CD4-positive, alpha-beta T cell treated with Interleukin-12 subunit alpha and Interleukin-12 subunit beta, for 1 hour (primary cell): ENCODE measurements around the gene RIPOR2.

Source experiments
- DNase-seq: peaks from one replicate; pipeline ENCODE4 v3.0.0-alpha.2; 2020

Gene RIPOR2

DNA sequence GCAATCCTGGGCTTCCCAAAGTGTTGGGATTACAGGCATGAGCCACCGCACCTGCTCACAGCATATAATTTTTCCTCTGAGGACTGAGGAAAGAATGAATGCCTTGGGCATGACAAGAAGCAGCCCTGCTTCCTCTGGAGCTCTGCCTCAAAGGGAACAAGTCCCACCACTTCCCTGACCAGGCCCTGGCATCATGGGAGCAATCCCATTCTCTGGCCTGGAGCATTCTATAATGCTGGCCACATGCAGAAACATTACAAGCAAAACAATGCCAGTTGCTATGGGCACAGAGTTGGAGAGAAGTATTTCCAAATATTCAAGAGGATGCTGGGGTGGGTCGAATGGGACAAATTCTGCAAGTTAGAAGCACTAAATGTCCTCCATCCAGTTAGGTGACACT, 95.6 kb downstream of the RIPOR2 start:
- no peak for DNase-seq

DNA sequence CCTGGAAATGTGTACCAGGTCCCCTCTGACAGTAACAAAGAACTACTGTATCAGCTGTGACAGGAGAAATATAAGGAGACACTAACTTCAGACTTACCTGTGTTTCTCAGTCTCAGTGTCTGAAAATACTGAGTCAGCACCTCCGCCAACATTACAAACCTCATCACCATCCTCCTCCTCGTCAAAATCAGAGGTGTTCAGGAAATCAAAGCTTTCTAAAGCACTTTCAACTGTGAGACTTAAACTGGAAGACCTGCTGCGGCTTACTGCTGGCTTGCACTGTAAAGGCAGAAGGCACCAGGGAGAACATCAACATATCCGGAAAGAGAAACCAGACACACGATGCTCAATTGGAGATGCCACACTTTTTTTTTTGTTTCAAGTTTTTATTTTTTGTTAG, 96.8 kb downstream of the RIPOR2 start:
- peak; percentile 17 for DNase-seq

DNA sequence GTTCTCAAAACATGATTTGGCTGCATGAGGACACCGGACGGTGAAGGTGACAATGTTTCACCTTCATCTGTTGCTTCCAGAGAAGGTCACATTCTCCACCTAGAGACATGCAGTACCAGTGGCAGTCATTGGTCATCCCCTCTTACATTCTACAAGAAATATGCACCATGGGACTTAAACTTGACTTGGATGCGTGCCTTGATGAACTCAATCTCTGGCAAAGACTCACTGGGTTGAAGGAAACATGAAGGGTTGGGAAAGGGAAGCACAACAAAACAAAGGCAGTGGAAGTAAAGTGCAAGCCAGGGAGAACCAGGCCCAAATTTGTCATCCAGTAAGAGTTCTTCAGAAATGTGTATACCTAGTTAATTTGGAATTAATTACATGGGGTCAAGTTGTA, 97.7 kb downstream of the RIPOR2 start:
- DNase-seq, result no peak

DNA sequence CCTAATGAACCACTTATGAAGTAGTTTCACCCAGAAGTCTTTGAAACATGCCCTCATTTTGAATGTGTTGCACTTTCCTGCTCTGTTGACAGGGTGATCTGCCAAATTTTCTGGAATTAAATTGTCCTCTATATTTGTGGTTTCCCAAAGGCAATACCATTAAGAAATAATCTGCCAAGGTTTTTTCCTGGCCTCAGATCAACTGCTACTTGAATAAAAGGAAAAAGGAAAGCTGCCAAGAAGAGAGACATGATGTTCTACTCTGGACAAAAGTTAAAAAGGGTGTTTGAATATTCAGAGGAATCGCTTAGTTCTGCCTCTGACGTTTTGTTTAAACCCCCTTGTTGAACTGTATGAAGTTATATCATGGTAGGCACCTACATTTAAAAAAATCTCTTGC, 99.7 kb downstream of the RIPOR2 start:
- DNase-seq, result no peak

DNA sequence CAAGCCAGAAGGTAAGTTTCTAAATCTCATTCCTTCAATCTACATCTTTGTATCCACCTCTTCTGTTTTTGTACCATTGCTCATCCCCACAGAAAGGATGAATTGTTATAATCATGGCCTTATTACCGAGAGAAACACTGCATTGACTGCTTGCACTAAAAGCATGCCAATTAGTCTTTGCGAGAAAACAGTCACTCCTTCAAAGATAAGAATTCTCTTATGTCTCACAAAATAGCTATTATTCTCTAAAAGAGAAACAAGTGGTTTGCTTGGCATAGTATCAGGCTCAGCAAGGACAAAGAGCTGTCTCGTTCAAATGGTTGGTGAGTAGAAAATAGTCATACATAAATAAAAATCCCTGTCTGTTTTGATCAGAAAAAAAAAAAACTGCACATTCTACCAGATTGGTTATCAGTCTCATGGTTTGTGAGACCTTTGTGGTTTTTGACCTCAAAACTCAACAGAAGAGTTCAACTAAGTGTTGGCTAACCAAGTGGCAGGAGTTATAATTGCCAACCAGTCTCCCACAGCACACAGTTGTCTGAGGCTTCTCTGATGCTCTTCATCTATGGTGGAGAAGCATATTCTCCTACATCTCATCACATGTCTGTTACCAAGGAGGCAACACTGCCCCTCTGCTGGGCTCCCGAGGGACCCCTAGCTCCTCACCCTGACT, 101.9 kb downstream of the RIPOR2 start:
- no peak for DNase-seq

DNA sequence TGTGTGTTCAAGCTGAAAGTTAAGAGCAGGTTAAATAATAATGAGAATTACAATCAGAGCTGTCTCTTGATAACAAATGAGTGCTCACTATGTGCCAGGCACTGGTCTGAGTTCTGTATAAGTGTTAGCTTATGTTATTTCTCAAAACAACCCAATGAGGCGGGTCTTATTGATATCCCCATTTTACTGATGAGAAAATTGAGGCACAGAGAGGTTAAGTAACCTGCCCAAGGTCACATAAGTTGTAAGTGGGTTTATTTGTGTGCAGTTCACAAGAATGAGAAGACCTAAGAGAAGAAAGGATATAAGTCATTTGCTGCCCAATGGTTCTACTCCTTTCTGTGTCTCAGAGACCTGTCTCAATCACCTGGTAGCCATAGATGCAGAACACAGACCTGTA, 103.0 kb downstream of the RIPOR2 start:
- DNase-seq, result no peak

DNA sequence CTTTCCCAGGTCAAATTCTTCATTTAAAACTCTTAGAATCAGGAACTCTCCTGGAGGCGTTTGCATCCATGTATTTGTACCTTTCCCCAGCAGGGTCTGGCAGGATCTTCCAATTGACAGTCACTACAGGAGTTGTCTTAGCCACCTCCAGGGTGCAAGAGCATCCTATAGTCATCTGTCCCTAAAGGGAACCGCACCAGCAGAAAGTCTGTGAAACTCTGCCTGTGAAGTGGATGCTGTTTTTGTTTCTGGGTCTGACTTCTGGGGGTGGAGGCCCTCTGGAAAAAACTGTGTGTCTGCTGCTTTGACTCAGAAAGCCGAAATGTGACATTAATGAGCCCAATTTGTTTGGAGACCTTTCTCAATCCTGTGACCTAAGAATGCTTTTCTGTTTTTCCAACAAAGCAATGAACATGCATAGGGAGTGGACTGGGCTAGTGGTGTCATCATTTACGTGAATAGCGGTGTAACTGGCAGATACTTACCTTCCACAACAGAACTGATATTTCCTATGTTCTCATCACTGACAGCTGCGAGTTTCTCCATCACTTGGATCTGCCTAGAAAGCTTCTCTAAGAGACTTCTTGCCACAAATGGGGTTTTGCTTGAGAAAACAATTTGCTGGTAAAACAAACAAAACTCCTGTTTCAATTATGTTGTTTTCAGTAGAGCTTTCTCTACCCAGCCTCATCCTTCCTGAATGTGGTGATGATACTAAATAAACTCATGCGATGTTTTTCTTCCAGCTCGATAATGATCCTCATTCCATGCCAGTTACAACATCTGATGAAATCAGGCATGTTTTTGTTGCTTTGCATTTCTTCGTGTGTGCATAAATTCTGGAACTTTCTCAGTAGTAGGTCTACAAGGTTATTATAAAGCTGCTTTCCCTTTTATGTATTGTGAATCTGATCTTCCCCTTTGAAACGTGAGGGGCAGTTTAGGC, 103.7 kb downstream of the RIPOR2 start:
- no peak for DNase-seq

DNA sequence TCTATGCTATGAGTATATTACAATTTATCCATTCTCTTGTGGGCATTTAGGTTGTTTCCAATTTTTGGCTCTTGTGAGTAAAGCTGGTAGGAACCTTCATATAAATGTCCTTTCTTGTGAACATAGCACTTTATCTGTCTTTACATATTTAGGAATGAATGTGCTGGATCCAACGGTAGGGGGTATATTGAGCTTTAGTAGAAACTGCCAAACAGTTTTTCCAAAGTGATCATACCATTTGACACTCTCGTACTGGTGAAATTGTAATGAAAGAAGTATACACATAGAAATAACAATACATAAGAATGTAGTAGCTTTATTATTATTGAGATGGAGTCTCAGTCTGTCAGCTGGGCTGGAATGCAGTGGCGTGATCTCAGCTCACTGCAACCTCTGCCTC, 106.1 kb downstream of the RIPOR2 start:
- DNase-seq, result no peak

DNA sequence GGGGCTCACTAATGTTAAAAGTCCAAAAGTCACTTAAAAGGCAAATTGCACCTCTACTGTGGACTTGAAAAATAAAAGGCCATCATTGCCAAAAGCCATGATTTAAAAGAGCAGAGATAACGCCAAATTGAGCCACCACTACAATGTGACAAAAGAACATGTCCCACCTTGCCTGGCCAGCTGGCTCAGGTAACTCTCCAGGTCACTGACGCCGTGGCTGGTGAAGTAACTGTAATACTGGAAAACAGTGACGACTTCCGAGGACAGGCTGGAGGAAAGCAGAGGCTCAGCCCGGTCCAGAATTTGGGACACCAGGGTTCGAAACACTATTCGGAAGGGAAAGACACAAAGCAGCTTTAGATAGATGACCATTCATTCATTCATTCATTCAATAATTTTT, 107.8 kb downstream of the RIPOR2 start:
- DNase-seq, result no peak

DNA sequence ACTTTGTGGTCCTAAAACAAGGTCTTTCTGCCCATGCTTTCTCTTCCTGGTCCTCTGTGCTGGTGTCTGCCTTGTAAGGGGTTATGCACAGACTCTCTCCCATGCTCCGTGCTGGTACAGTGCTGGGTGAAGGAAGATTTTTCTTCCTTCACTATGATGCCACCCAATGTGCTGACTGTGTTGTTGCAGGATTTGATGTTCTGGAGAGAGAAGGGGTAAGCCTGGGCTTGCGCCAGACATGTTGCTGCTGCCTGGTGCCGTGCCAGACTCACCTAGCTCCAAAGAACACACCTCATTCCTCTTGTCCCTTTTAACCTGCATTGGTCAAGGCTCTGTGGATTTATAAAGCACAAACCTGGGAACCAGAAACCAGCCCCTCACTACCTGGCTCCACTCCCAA, 108.6 kb downstream of the RIPOR2 start:
- DNase-seq, result no peak

DNA sequence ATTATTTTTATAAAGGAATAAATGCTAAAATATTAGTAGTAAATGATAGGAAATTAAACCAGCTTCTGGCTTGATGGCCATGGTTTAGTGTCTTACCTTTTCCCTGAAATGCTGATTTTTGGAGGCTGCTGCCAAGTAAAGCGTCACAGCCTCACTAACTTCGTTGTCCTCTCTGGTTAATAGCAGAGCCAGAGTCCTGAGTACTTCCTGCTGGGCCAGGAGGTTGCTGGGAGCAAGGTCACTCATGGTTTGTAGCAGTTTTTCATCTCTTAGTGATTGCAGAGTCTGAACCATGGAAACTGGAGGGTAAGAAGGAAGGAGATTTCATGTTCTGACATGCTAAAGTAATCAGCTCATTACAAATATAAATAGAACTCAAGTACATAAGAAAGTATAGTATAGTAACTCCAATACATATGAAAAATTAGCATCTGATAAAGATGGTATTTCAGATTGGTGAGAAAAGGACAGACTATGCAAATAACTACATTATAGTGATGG, 110.6 kb downstream of the RIPOR2 start:
- DNase-seq, result no peak

DNA sequence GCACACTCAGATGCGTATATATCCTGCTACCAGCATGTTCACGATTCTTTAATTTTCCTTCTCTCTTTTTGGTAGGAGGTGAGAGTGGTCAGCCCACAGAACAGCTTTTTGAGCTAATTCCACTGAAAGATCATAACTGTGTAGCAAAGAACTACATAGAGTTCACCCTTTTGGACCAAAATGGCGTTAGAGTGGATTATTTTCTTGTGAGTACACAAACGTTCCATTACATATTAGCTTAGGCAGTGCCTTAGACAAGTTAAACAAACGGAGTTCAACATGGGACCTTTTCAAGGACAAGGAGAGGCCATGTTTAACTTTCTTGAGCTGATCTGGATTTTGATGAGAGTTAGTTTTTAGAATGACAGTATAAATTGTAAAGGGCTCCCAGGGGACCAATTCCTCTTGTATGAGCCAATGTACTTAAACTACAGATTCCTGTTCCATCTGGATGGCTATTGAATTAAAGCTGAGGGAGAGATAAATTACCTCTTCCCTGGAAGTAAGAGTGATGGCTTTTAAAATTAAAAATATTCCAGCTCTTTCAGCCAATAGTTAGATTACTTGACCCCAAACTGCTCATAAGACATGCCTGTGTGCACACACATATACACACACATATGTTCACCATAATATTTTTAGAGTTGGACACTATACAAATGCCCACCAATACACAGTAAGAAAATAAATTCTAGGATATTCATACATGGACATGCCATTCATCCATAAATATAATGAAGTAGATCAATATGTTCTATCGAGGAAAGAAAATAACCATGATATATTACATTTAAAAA, 111.4 kb downstream of the RIPOR2 start:
- no peak for DNase-seq

DNA sequence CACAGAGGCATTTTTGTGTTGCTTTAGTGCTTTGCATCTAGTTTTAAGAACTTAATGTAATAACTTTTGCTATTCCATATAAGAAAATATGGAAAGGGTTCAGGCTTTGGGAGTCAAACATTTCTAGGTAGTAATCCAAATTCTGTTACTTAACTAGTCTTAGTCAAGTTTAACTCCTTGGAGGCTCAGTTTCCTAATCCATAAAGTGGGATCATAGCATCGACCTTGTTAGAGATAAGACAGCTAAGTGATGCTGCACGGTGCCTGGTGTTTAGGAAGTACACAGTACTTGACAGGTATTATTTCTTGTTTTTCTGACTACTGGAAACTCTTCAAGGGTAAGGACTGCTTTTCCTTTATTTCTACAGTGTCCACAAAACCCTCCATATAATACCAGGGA, 112.6 kb downstream of the RIPOR2 start:
- no peak for DNase-seq

DNA sequence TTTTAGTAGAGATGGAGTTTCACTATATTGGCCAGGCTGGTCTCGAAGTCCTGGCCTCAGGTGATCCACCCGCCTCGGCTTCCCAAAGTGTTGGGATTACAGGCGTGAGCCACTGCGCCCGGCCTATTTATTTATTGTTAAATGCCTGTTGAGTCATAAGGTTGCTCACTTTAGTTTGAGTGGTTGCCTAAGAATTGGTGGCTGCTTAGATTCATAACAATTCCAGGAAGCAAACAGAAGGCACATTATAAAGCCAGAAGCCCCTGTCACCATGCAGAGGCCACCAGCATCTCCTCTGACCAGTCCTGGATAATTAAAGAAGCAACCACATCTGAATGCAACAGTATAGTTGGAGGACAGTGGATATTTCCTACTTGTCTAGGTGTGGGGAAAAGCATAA, 113.1 kb downstream of the RIPOR2 start:
- no peak for DNase-seq

DNA sequence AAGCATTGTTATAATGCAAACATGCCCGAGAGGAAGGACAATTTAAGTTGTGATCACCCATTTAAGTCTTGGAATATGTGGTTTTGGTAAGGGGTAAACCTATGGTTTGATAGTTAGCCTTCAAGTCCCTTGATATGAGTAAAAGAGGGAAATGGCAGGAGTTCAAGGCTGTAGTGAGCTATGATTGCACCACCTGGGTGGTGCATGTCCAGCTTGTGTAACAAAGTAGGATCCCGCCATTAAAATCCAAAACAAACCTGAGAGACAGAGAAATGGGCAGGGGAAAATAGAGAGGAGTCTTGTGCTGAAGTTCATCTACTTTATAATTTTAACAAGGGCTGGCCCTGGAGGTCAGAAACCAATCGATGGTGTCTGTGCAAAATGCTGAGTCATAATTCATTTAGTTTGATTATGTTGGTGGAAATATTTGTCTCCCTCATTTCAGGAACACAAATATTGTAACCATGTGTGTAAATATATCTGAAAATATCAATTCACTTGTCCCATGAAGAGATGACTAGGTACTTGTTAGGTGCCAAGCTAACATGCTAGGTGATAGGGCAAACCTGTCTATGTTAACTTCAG, 113.8 kb downstream of the RIPOR2 start:
- DNase-seq, result no peak

DNA sequence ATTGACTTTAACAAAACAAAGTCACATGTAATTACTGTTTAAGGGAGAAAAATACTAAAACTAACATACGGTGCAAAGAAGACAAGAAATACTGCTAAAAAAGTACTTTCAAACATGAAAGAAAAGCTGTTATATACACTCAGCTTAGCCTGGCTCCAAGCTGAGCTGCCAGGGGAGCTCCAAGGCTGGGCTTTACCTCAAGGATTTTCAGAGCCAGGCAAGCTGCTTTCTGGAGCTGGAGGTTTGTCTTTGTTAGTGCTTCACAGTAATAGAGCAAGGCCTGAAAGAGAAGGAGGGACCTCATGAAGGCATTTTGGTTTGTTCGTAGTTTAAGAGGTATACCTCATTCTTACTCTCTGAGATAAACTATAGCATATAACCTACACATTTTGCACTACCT, 117.4 kb downstream of the RIPOR2 start:
- DNase-seq, result no peak

DNA sequence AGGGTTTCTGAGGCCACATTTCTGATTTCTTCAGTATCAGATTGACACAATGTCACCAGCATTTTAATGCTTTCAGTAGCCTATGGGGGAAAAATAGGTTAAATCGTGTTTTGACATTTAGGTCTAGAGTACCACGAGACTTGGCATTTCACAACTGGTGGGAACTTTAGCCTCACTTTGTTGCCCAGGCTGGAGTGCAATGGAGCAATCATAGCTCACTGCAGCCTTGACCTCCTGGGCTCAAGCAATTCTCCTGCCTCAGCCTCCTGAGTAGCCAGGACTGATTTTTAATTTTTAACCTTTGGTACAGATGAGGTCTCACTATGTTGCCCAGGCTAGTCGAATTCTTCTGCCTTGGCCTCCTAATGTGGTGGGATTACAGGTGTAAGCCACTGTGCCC, 126.0 kb downstream of the RIPOR2 start:
- no peak for DNase-seq

DNA sequence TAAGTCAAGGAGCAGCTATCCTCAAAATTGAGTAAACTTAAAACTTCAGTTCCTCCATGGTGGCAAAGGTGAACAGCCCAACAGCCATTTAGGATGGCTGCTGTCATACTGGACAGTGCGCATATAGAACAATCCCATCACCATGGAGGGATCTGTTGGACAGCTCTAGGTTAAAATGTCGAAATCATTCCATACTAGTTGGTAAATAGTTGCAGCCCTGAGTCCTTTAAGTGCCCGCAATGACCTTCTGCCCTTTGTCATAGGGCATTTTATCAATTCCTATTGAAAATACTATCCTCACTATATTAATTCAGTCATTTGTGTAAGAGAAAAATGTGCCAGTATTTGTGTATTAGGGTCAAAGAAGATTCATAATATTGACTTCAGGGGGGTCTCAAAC, 128.2 kb downstream of the RIPOR2 start:
- DNase-seq, result no peak

DNA sequence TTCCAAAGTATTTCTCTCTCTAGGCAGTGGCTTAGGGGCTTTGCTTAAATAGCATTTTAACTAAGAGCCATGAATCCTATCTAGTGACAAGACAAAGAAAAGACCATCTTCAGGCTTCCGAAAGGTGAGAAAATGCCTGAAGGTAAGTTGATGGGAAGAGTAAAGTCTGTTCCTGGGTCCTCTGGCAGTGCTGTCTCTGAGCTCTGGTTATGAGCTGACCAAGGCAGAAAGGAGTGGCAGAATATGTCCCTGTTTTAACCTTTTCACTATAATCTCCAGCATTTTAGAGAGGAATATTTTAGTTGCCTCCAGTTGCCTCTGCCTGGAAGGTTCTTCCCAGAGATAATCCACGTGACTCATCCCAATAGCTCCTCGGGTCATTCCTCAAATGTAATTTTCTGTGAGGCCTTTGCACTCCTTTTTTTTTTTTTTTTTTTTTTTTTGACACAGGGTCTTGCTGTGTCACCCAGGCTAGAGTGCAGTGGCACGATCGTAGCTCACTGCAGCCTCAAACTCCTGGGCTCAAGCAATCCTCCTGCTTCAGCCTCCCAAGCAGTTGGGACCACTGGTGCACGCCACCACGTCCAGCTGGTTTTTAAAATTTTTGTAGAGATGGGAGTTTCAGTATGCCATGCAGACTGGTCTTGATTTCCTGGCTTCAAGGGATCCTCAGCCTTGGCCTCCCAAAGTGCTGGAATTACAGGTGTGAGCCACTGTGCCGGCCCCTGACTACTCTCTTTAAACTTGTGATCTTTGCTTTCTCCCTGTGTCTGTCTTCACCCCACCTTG, 133.3 kb downstream of the RIPOR2 start:
- DNase-seq, result no peak

DNA sequence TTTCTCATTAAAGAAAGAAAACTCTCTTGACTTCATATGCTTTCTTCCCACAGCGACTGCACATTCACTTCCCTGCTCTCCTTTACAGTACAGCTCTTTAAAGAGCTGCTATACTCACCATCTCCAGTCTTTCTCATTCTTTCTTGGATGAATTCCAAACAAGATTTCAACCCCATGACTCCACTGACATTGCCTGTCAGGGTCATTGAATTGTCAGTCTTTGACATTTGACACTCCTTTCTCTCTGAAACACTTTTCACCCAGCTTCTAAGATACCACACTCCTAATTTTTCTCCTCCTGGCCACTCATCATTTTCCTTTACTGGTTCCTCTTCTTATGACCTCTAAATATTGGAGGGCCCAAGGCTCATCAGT, 136.2 kb downstream of the RIPOR2 start:
- DNase-seq, result no peak

DNA sequence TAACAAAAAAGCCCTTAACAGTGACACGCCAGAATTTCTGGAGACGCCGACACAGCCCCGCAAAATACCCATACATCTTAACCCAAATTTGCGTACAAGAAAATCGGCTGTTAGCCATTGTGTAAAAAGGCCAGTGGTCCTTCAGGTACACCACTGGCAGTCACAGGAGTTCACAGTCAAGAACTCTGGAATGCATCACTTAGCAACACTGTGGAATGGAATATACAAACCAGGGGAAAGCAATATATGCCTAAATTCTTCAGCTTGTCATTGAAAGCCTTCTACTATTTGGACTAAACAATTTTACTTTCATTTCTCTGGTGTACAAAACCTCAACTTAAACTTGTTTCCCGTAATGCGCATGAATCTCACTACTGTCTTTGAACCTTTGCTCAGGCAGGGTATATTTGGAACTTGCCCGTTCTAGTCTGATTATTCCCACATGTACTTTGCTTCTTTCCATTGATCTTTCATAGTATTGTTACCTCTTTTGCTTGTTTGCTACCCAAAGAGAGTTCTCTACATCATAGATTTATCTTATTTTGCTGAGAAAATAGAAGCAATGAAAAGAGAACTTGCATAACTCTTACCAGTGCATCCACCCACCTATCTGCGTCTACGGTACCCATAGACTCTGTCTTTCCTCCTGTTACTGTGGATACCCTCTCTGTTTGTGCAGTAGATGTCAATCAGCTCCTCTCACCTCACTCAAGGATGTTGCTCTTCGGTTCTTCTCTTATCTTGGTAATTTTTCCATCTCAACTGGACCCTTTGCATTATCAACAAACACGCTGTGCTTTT, 136.8 kb downstream of the RIPOR2 start, which contains the start of gene ARMH2:
TSS of gene ARMH2 (minus strand) at position 178 of the 801 bp plus-strand sequence. CDS start at position 118, 60 bp downstream.
- no peak for DNase-seq
